Peyer's patch (tissue), 4 donors: ENCODE measurements around the gene PIP5KL1. TPM values are rescaled to one million over a fixed set of nuclear protein-coding genes. Genes with fewer than 3 reads are reported as not detected.

ENCODE experiments used
- DNase-seq, 3 donors: peaks; one replicate each; pipeline ENCODE4 v3.0.0-alpha.2; 2017 to 2019
- H3K27ac ChIP-seq, 4 donors: fragments of 200-600 bp; sonication (generic); one replicate each; pipeline ENCODE4 v1.5.1; 2016 to 2019
- H3K27me3 ChIP-seq, 2 donors: fragments of 200-600 bp; sonication (generic); one replicate each; pipeline ENCODE4 v1.5.1; 2019
- H3K36me3 ChIP-seq, 3 donors: fragments of 200-600 bp; sonication (generic); one replicate each; pipeline ENCODE4 v1.5.1; 2016 to 2019
- H3K4me1 ChIP-seq, 4 donors: fragments of 200-600 bp; sonication (generic); one replicate each; pipeline ENCODE4 v1.5.1; 2016 to 2019
- H3K4me3 ChIP-seq, 4 donors: fragments of 200-600 bp; sonication (generic); 1 replicate in 3 of 4; 2 replicates in 1 of 4; pipeline ENCODE4 v1.5.1; 2016 to 2019; ENCODE audit warnings: mild to moderate bottlenecking in 1 of 4
- H3K9me3 ChIP-seq, 4 donors: fragments of 200-600 bp; sonication (generic); one replicate each; pipeline ENCODE4 v1.5.1; 2016 to 2019; ENCODE audit warnings: mild to moderate bottlenecking in 1 of 4
- CTCF ChIP-seq, 6 experiments: fragments of 450-650 bp in 4 of 6; fragments of 200-600 bp in 2 of 6; sonication (generic) in 1 of 6; IDR thresholded peaks; one replicate each; pipeline ENCODE4 v1.5.1; 2017 to 2019; ENCODE audit warnings: antibody characterized with exemption in 6 of 6, mild to moderate bottlenecking in 3 of 6, moderate library complexity in 1 of 6
- POLR2A ChIP-seq, 2 donors: fragments of 450-650 bp; IDR thresholded peaks; one replicate each; pipeline ENCODE4 v1.5.1; 2017; ENCODE audit warnings: antibody characterized with exemption in 2 of 2, mild to moderate bottlenecking in 2 of 2, moderate library complexity in 2 of 2
- total RNA-seq, 4 donors: library from RNA; depleted of rRNA; stranded (reverse); fragments of >200 nt; gene quantifications; one replicate each; pipeline ENCODE4 v1.1.0, GENCODE V29; 2016

The PIP5KL1 gene
- total RNA-seq, 4 donors from 2014 or later = 2.5 TPM; not detected in 3

- Histone ChIP-seq H3K36me3 (peaks cover 0 to 49% (median 0%) of the 10 kb centered on the region in 3 donors), H3K4me1 (peaks cover 0 to 39% (median 34%) of the 10 kb centered on the region in 4 donors), H3K27ac (peak overlapping the region in 1 of 4 donors; percentile 65), H3K4me3 (no peak overlapping the region), H3K27me3 (no peaks in the 10 kb centered on the region), H3K9me3 (no peaks in the 10 kb centered on the region)
- no peak for DNase-seq
- TF ChIP-seq POLR2A (IDR thresholded peaks at IDR 0.05) = no peak
- TF ChIP-seq CTCF (IDR thresholded peaks at IDR 0.05) = no peak
These were observed 20.7 kb downstream of the PIP5KL1 start for GRCh38 chr9:127909839-127910273.

DNA sequence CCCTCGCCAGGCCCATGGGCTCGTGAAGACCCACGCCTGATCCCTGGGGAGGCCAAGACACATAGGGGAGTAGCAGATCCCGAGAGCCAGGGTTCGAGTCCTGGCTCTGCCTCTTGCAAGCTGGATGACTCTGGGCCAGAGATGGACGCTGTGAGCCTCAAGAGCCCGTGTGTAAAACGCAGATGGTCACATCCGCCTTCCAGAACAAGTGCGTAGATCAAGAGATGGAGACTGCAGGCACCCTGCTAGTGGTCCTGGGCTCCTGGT is 22.0 kb downstream of the PIP5KL1 start:
- no peak for DNase-seq
- Histone ChIP-seq H3K9me3 (no peaks in the 10 kb centered on the region), H3K36me3 (peaks cover 0 to 45% (median 0%) of the 10 kb centered on the region in 3 donors), H3K27ac (peak overlapping the region in 1 of 4 donors; percentile 92), H3K4me3 (no peak overlapping the region), H3K27me3 (no peaks in the 10 kb centered on the region), H3K4me1 (peaks cover 0 to 46% (median 40%) of the 10 kb centered on the region in 4 donors)
- TF ChIP-seq CTCF (IDR thresholded peaks at IDR 0.05) = no peak
- no peak for TF ChIP-seq POLR2A (IDR thresholded peaks at IDR 0.05)

GRCh38 chr9:127907867-127908659 is 22.5 kb downstream of the PIP5KL1 start:
- no peaks in the 10 kb centered on the region for H3K9me3 ChIP-seq
- no peak overlapping the region for H3K4me3 ChIP-seq
- peaks cover 0 to 51% (median 43%) of the 10 kb centered on the region in 4 donors for H3K4me1 ChIP-seq
- H3K27me3 ChIP-seq = no peaks in the 10 kb centered on the region
- peak overlapping the region in 1 of 4 donors; percentile 92 for H3K27ac ChIP-seq
- peaks cover 0 to 40% (median 0%) of the 10 kb centered on the region in 3 donors for H3K36me3 ChIP-seq
- TF ChIP-seq CTCF (IDR thresholded peaks at IDR 0.05) = no peak
- no peak for DNase-seq

- H3K4me1 ChIP-seq = peaks cover 0 to 57% (median 46%) of the 10 kb centered on the region in 4 donors
- peaks cover 0 to 21% (median 0%) of the 10 kb centered on the region in 3 donors for H3K36me3 ChIP-seq
- H3K4me3 ChIP-seq = peak overlapping the region in 3 of 4 donors; percentile 10 to 27 (median 16)
- peak overlapping the region; percentile 76 to 96 (median 88) for H3K27ac ChIP-seq
- DNase-seq = peak in 2 of 3 donors; percentile 73 to 76
- H3K27me3 ChIP-seq = no peaks in the 10 kb centered on the region
- TF ChIP-seq CTCF (IDR thresholded peaks at IDR 0.05) = no peak
- no peak for TF ChIP-seq POLR2A (IDR thresholded peaks at IDR 0.05)
- H3K9me3 ChIP-seq = no peaks in the 10 kb centered on the region
These were observed 24.8 kb downstream of the PIP5KL1 start for GRCh38 chr9:127905788-127906191.

GRCh38 chr9:127905004-127905728 is 25.4 kb downstream of the PIP5KL1 start:
- H3K9me3 ChIP-seq = no peaks in the 10 kb centered on the region
- peak overlapping the region; percentile 10 to 34 (median 18) for H3K4me3 ChIP-seq
- peak in 2 of 3 donors; percentile 67 to 78 for DNase-seq
- peaks cover 0 to 57% (median 49%) of the 10 kb centered on the region in 4 donors for H3K4me1 ChIP-seq
- peak overlapping the region; percentile 76 to 96 (median 88) for H3K27ac ChIP-seq
- peaks cover 0 to 14% (median 0%) of the 10 kb centered on the region in 3 donors for H3K36me3 ChIP-seq
- no peaks in the 10 kb centered on the region for H3K27me3 ChIP-seq
- TF ChIP-seq CTCF (IDR thresholded peaks at IDR 0.05) (no peak), POLR2A (IDR thresholded peaks at IDR 0.05) (no peak)
